GM21737 (cell line): ENCODE results near the gene SCNN1B.
"Not testable (repeated sequence)": the region's sequence is repeated elsewhere in the genome, so short reads cannot be mapped to it uniquely, and the experiment has no call there.

Source experiments
- ATAC-seq: cut with Tn5 transposase; IDR thresholded peaks from one replicate; pipeline ENCODE4 v1.9.1; 2021; ENCODE audit warnings: mild to moderate bottlenecking, moderate library complexity; ENCODE audit not compliant: unreplicated experiment

Gene SCNN1B

GRCh38 chr16:23302045-23302956 is at the start of gene SCNN1B:
TSS of gene SCNN1B (plus strand) at chr16:23302302. CDS start at chr16:23348600, 46,298 bp downstream.
- ATAC-seq: no peak

DNA sequence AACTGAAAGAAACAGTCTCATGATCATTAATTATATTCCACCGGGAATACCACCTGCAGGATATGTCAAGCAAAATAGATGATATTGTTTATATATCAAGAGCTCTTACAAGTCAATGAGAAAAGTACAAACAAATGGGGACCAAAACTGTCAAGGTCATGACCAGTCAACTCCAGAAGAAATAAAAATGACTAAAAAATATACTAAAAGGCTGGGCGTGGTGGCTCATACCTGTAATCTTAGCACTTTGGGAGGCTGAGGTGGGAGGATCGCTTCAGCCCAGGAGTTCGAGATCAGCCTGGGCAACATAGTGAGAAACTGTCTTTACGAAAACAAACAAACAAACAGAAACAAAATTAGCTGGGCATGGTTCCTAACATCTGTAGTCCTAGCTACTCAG is 49.8 kb upstream of the SCNN1B start:
- no peak for ATAC-seq

- not testable (repeated sequence) for ATAC-seq
Observed at GRCh38 chr16:23253650-23254049, 48.5 kb upstream of the SCNN1B start.

- ATAC-seq: no peak
Observed at GRCh38 chr16:23254338-23254737, 47.8 kb upstream of the SCNN1B start.

- ATAC-seq: no peak
Observed at GRCh38 chr16:23255000-23255399, 47.1 kb upstream of the SCNN1B start.

- no peak for ATAC-seq
Observed at GRCh38 chr16:23256440-23256839, 45.7 kb upstream of the SCNN1B start.

- ATAC-seq: no peak
Observed at GRCh38 chr16:23257682-23258081, 44.4 kb upstream of the SCNN1B start.

DNA sequence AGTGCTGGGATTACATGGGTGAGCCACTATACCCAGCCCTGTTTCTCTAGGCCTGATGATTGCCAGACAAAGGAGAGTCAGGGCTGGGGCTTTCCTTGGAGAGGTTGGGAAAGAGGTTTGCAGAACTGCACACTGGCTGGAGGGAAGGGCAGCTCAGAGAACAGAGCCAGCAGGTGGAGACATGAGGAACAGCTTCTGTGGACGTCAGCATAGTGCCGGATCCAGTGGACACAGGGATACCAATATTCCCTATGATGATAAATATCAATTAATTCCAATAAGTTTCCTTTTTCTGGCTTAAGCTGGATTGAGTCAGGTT is 43.2 kb upstream of the SCNN1B start:
- no peak for ATAC-seq

GRCh38 chr16:23267647-23268046 is 34.5 kb upstream of the SCNN1B start:
- no peak for ATAC-seq

DNA sequence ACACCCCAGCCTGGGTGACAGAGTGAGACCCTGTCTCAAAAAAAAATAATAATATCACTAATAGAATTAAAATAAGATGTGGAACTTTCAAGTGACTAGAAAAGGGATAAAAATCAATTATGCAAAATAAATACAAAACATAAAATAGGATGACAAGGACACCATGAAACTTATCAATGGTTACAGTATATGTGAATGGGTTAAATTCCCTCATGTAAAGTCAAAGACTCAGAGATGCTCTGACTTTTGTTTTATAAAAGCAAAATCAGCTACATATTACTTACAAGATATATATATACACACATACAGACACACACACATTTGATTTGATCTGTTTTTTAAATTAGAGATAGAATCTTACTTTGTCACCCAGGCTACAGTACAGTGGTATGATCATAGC is 33.5 kb upstream of the SCNN1B start:
- ATAC-seq: no peak

DNA sequence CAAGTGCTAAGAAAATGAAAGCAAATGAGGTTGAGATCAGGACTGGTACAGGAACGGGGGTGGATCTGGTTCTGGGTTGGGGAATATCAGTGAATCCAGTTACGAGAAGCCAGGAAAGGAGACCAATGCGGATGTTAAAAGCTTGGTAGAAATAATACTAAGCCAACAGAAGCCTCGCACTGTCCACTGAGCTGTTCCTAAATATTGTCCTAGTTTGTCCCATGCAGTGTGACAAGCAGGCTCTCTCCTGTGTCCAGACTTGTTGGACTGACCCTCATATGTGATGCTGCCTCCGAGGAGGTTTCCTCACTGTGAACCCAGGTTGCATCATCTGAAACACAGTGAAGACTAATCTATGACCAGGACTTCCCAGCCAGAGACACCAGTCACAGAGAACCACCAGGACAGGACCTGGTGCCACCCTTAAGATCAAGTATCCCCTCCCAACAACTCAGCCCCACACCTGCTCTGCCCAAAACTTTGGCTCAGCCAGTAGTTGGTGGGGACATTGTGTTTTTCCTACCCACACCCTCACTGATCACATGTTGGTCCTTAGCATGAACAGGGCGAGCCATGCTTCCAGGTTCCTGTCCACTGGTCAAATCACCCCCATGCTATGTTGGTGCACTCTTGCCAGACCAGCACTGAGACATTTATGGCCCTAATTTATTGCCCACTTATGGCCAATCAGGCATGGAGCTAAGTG is 32.7 kb upstream of the SCNN1B start:
- ATAC-seq: no peak

DNA sequence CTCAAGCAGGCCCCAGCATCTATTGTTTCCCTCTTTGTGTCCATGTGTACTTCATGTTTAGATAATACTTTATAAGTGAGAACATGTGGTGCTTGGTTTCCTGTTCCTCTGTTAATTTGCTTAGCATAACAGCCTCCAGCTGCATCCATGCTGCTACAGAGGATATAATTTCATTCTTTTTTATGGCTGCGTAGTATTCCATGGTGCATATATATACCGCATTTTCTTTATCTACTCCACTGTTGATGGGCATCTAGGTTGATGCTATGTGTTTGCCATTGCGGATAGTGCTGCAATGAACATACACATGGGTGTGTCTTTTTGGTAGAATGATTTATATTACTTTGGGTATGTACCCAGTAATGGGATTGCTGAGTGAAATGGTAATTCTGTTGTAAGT is 31.4 kb upstream of the SCNN1B start:
- ATAC-seq: no peak

DNA sequence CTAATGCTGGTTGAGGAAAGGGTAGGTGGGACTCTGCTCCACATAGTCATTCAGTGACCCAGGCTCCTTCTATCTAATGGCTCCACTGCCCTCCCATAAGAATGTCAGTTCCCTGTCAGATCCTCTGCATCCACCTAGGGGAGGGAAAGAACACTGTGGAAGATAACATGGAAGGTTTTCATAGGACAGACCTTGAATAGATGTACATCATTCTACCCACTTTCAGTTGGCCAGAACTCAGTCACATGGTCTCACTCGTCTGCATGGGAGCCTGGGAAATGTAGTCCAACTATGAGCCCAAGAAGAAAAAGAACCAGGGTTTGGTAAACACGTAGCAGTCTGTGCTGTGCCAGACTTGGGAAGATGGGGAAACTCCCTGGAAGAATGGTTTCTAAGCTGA is 27.1 kb upstream of the SCNN1B start:
- ATAC-seq: no peak

DNA sequence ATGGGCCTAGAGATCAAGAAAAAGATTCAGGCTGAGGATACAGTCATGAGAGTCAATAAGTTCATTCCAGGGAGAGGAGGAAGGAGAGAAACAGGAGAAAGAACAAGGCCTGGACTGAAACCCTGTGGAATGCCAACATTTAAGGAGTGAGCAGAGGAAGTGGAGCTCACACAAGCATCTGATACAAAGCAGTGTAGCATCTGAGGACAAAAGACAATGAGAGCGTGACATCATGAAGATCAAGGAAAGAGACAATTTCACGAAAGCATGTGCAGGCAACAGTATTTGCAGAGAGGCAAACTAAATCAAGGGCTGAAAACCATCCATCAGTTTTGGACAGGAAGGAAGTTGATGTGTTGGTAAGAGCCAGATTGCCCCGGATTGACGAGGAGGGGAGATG is 25.3 kb upstream of the SCNN1B start:
- ATAC-seq: no peak

GRCh38 chr16:23278031-23278430 is 24.1 kb upstream of the SCNN1B start:
- ATAC-seq: no peak

DNA sequence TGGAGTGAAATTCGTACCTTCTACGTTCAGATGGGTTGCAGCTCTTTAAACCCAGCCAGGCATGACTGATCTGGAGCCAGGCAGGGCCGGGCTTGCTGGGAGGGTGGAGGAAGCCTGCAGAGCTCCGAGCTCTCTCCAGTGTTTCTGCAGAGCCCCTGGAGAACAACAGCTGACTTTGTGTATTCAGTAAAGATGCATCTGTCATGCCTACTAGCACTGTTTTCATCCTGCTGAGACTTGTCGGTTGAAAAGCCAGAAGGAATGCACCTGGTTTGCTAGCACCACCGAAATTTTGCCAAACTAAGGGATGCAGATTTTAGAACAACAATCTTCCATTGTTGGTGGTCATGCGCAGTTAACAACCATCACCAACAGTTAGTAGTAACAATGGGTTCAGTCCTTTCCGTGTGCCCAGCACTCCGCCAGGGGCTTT is 22.4 kb upstream of the SCNN1B start:
- no peak for ATAC-seq

DNA sequence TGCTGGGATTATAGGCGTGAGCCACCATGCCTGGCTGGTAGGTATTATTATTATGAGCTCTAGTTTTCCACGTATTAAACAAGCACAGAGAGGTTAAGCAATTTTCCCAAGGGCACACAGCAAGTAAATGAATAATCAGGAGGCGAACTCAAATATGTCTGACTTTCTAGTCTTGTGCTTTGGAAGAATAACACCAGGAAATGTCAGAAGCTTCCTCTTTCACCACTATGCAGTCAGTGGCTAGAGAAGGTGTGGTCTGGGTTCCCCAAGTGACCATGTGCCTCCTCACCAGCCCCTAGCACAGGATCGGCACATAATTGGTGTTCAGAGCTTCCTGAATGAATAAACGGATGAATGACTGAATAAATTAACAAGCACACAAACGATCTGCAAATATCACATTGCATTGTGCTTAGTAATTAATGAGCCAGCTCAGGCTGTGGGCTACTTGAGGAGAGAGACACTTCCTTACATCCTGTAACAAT is 21.6 kb upstream of the SCNN1B start:
- no peak for ATAC-seq

DNA sequence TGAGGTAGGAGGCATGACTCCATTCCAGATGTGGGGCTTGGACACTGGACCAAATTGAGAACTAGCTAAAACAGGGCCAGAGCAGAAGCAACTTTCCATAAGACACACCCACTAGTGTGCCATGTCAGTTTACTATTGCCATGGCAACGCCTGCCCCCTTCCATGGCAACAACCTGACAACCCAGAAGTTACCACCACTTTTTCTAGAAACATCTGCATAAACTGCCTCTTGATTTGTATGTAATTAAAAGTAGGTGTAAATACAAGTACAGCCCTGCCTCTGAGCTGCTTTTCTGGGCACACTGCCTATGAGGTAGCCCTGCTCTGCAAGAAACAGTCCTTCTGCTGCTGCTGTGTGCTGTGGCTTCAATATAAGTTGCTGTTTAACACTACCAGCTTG is 19.5 kb upstream of the SCNN1B start:
- no peak for ATAC-seq

DNA sequence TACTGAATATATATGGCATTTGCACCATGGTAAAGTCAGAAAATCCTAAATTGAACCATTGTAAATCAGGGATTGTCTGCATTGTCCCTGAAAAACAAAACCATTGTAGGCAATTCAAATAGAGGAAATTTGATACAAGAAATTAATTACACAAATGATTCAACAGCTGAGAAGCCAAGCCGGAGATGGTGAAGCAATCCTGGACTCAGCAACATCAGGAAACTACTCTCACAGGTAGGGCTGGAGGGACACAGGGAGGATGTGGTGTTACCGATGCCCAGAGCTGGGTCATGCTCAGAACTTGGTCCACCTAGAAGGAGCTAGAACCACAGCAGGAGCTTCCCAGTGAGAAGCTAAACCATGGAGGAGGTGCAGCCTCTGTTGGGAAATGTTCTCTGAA is 18.5 kb upstream of the SCNN1B start:
- ATAC-seq: no peak

- no peak for ATAC-seq
Observed at GRCh38 chr16:23284584-23284983, 17.5 kb upstream of the SCNN1B start.

GRCh38 chr16:23286131-23286532 is 16.0 kb upstream of the SCNN1B start:
- no peak for ATAC-seq

DNA sequence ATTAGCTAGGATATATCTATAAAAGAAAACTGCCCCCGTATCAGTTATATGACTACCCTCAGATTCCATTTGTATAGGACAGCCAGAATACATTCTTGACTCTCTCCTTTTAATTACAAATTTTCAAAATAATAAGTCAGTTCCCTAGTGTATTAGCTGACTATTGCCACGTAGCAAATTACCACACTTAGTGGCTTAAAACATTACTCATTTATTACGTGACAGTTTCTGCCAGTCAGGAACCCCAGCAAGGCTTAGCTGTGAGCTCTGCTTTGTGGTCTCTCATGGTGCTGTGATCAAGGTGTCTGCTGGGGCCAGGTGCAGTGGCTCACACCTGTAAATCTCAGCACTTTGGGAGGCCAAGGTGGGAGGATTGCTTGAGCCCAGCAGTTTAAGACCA is 13.9 kb upstream of the SCNN1B start:
- ATAC-seq: no peak
